Left lobe of liver (tissue), 2 donors: ENCODE results near the gene ECSIT. TPM values are rescaled to one million over a fixed set of nuclear protein-coding genes. Genes with fewer than 3 reads are reported as not detected.
"Not testable (repeated sequence)": the region's sequence is repeated elsewhere in the genome, so short reads cannot be mapped to it uniquely, and the experiment has no call there.

Source experiments
- ATAC-seq: fragments of 200-7000 bp; cut with Tn5 transposase; one replicate; pipeline ENCODE4 v1.9.1; 2020; ENCODE audit warnings: mild to moderate bottlenecking, moderate library complexity
- DNase-seq: peaks from one replicate; pipeline ENCODE4 v3.0.0-alpha.2; 2020; ENCODE audit warnings: low spot score
- total RNA-seq: library from RNA; stranded (reverse); gene quantifications from one replicate; pipeline ENCODE4 v1.2.1, GENCODE V29; 2021
- donor health status: DM: no; HTN: no; CAD: no; lungs with moderate emphysema.
- donor health status: DM: no; HTN: yes; CAD: no.

The ECSIT gene
- total RNA-seq, result 45.6 TPM

- DNase-seq, result peak; percentile 98
- peak; percentile 98 for ATAC-seq
These were observed at the start of gene ECSIT for GRCh38 chr19:11528551-11529341. TSS of gene ECSIT (minus strand) at chr19:11529134. CDS start at chr19:11519170, 9,964 bp downstream.

- peak; percentile 46 for ATAC-seq
These were observed 48.7 kb upstream of the ECSIT start, which contains the start of gene ACP5 for GRCh38 chr19:11577451-11578257. TSS of gene ACP5 (minus strand) at chr19:11577645. CDS start at chr19:11577317, 328 bp downstream.

GRCh38 chr19:11576227-11576626, 47.3 kb upstream of the ECSIT start:
- no peak for ATAC-seq
- no peak for DNase-seq

More at GRCh38 chr19:11577451-11578257, 48.7 kb upstream of the ECSIT start, which contains the start of gene ACP5:
- no peak for DNase-seq

GRCh38 chr19:11574689-11575088, 45.8 kb upstream of the ECSIT start:
- DNase-seq (no peak), ATAC-seq (no peak)

- not testable (repeated sequence) for ATAC-seq
These were observed 44.8 kb upstream of the ECSIT start for GRCh38 chr19:11573763-11574162.

GRCh38 chr19:11573354-11573753, 44.4 kb upstream of the ECSIT start:
- ATAC-seq, DNase-seq: not testable (repeated sequence)

More at GRCh38 chr19:11573763-11574162, 44.8 kb upstream of the ECSIT start:
- DNase-seq, result not testable (repeated sequence)

- ATAC-seq (no peak), DNase-seq (no peak)
These were observed 41.1 kb upstream of the ECSIT start for GRCh38 chr19:11570039-11570462.

- DNase-seq, result no peak
- no peak for ATAC-seq
These were observed 37.2 kb upstream of the ECSIT start for GRCh38 chr19:11566164-11566563.

GRCh38 chr19:11565649-11565980, 36.7 kb upstream of the ECSIT start:
- not testable (repeated sequence) for DNase-seq, ATAC-seq

- DNase-seq, ATAC-seq: not testable (repeated sequence)
These were observed 35.3 kb upstream of the ECSIT start for GRCh38 chr19:11564082-11564807.

- no peak for DNase-seq
These were observed 34.6 kb upstream of the ECSIT start for GRCh38 chr19:11563532-11563931.

GRCh38 chr19:11560404-11561051, 31.6 kb upstream of the ECSIT start:
- no peak for DNase-seq
- ATAC-seq, result peak; percentile 48

More at GRCh38 chr19:11563532-11563931, 34.6 kb upstream of the ECSIT start:
- no peak for ATAC-seq

GRCh38 chr19:11558881-11559828, 30.2 kb upstream of the ECSIT start, which contains the start of gene ELOF1:
TSS of gene ELOF1 (minus strand) at chr19:11559230. CDS start at chr19:11554347, 4,883 bp downstream.
- peak; percentile 98 for ATAC-seq
- peak; percentile 99 for DNase-seq

- no peak for DNase-seq
- ATAC-seq, result no peak
These were observed 27.9 kb upstream of the ECSIT start for GRCh38 chr19:11556634-11557420.

GRCh38 chr19:11555246-11555645, 26.3 kb upstream of the ECSIT start:
- ATAC-seq (no peak), DNase-seq (no peak)

GRCh38 chr19:11554160-11554559, 25.2 kb upstream of the ECSIT start:
- ATAC-seq (no peak), DNase-seq (no peak)

- no peak for ATAC-seq
- DNase-seq, result no peak
These were observed 23.9 kb upstream of the ECSIT start for GRCh38 chr19:11552666-11553372.
